ENCODE results near the gene L1TD1.
"Not testable (repeated sequence)": the region's sequence is repeated elsewhere in the genome, so short reads cannot be mapped to it uniquely, and the experiment has no call there.

The L1TD1 gene

DNA sequence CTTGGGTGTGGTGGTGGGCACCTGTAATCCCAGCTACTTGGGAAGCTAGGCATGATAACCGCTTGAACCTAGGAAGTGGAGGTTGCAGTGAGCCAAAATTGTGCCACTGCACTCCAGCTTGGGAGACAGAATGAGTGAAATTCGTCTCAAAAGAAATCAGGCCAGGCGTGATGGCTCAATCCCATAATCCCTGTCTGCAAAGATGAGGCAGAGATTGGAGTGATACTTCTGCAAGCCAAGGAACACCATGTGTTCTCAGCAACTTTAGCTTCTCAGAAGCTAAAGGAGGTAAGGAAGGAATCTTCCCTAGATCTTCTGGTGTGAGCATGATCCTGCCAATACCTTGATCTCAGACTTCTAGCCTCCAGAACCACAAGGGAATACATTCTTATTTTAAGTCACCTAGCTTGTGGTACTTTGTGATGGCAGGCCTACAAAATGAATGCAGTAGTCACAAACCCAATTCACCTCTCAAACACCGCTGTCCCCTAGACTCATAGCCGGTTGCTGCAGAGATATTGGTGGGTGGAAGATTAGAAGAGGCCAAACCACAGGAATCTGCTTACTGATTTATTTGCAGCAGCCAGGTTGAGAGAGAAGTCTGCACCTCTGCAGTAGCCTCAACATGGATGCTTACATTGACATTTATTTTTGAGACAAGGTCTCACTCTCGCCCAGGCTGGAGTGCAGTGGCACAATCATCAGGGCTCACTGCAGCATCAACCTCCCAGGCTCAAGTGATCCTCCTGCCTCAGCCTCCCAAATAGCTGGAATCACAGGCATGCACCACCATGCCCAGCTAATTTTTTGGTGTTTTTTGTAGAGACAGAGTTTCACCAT is 18.6 kb downstream of the L1TD1 start:
- DNase-seq (ENCODE audit: low read depth) = no peak
- no peak overlapping the region for H3K4me3 ChIP-seq (ENCODE audit: control insufficient read depth, low read depth, low read length)
- TF ChIP-seq, protein P1, sequence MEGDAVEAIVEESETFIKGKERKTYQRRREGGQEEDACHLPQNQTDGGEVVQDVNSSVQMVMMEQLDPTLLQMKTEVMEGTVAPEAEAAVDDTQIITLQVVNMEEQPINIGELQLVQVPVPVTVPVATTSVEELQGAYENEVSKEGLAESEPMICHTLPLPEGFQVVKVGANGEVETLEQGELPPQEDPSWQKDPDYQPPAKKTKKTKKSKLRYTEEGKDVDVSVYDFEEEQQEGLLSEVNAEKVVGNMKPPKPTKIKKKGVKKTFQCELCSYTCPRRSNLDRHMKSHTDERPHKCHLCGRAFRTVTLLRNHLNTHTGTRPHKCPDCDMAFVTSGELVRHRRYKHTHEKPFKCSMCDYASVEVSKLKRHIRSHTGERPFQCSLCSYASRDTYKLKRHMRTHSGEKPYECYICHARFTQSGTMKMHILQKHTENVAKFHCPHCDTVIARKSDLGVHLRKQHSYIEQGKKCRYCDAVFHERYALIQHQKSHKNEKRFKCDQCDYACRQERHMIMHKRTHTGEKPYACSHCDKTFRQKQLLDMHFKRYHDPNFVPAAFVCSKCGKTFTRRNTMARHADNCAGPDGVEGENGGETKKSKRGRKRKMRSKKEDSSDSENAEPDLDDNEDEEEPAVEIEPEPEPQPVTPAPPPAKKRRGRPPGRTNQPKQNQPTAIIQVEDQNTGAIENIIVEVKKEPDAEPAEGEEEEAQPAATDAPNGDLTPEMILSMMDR (IDR thresholded peaks at IDR 0.05; ENCODE audit: control insufficient read depth, insufficient read depth, low read depth, low read length, missing control alignments) = no peak

DNA sequence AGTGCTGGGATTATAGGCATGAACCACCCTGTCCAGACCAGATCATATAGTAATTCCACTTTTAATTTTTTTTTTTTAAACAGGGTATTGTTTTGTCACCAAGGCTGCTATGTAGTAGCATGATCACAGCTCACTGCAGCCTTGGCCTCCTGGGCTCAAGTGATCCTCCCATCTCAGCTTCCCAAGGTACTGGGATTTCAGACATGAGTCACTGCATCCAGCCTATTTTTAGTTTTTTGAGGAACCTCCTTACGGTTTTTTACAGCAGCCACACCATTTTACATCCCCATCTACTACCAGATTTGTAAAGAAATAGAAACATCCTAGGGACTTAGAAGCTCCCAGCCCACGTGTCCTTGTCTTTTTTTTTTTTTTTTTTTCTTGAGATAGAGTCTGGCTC is 24.0 kb downstream of the L1TD1 start:
- no peak overlapping the region for H3K4me3 ChIP-seq (ENCODE audit: control insufficient read depth, low read depth, low read length)
- TF ChIP-seq, protein P1 (IDR thresholded peaks at IDR 0.05; ENCODE audit: control insufficient read depth, insufficient read depth, low read depth, low read length, missing control alignments) = no peak
- no peak for DNase-seq (ENCODE audit: low read depth)

DNA sequence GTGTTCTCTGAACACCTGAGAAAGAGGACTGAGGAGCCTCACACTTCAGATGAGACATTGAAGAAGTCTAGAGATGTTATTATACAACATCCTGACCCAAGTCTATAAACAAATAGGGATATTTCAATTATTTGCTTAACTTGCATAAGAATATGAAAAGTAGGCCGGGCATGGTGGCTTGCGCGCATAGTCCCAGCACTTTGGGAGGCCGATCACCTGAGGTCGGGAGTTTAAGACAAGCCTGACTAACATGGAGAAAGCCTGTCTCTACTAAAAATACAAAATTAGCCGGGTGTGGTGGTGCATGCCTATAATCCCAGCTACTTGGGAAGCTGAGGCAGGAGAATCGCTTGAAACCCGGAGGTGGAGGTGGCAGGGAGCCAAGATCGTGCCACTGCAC is 25.8 kb downstream of the L1TD1 start:
- H3K4me3 ChIP-seq (ENCODE audit: control insufficient read depth, low read depth, low read length); DNase-seq (ENCODE audit: low read depth): not testable (repeated sequence)

DNA sequence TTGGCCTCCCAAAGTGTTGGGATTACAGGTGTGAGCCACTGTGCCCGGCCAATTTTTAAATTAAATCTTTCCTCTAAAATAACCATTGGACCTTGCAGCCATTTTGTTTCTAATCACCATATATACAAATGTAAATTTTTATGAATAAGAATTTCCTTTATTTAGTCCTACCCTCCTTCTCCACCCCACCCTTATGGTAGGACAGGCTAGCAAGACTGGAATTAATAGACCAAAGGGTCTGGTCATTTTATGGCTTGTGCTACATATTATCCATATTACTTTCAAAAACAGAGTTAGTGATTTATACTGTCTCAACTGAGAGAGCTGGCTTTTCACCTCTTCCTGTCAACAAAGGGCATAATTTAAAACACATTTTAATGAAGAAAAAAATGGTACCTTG is 26.5 kb downstream of the L1TD1 start:
- no peak for DNase-seq (ENCODE audit: low read depth)
- TF ChIP-seq, protein P1 (IDR thresholded peaks at IDR 0.05; ENCODE audit: control insufficient read depth, insufficient read depth, low read depth, low read length, missing control alignments) = no peak
- H3K4me3 ChIP-seq (ENCODE audit: control insufficient read depth, low read depth, low read length) = no peak overlapping the region

DNA sequence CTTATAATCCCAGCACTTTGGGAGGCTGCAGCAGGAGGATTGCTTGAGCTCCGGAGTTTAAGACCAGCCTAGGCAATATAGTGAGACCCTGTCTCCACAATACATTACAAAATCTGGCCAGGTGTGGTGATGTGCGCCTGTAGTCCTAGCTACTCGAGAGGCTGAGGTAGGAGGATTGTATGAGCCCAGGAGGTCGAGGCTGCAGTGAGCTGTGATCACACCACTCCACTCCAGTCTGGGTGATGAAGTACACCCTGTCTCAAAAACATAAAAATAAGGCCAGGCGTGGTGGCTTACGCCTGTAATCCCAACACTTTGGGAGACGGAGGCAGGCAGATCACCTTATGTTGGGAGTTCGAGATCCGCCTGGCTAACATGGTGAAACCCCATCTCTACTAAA is 27.7 kb downstream of the L1TD1 start:
- H3K4me3 ChIP-seq (ENCODE audit: control insufficient read depth, low read depth, low read length) = no peak overlapping the region
- TF ChIP-seq, protein P1 (IDR thresholded peaks at IDR 0.05; ENCODE audit: control insufficient read depth, insufficient read depth, low read depth, low read length, missing control alignments) = no peak
- DNase-seq (ENCODE audit: low read depth) = no peak

DNA sequence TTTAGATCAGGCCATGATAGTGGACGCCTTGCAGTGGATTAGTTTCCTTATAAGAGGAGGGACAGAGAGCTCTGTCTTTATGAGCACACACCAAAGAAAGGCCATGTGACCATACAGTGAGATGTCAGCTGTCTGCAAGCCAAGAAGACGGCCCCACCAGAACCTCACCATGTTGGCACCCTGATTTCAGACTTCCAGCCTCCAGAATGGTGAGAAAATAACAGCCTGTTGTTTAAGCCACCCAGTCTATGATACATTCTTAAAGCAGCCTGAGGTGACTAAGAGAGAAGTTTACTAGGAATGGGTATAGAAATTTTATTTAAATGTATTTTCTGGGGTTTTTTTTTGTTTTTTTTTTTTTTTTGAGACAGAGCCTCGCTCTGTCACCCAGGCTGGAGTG is 29.5 kb downstream of the L1TD1 start:
- no peak for DNase-seq (ENCODE audit: low read depth)
- TF ChIP-seq, protein P1 (IDR thresholded peaks at IDR 0.05; ENCODE audit: control insufficient read depth, insufficient read depth, low read depth, low read length, missing control alignments) = no peak
- no peak overlapping the region for H3K4me3 ChIP-seq (ENCODE audit: control insufficient read depth, low read depth, low read length)

DNA sequence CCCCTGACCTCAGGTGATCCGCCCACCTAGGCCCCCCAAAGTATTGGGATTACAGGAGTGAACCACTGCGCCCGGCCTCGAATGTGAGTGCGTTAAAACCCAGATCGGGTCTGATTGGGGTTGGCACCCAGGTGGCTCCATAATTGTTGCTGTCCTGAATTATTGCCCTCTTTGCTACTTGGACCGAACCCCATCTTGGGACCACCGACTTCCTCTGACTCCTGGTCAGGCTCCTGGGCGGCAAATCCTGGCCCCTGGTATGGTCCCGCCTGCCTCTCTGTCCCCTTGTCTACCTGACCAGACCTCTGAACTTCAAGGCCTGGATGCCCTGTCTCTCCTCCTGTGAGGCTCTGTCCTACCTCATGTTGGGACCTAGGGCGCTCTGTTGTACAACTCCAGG is 32.8 kb downstream of the L1TD1 start:
- no peak for DNase-seq (ENCODE audit: low read depth)
- TF ChIP-seq, protein P1 (IDR thresholded peaks at IDR 0.05; ENCODE audit: control insufficient read depth, insufficient read depth, low read depth, low read length, missing control alignments) = no peak
- H3K4me3 ChIP-seq (ENCODE audit: control insufficient read depth, low read depth, low read length) = no peak overlapping the region

Measured in AG09309 (cell line).